C4-2B (cell line): ENCODE results near the gene PURA.

ENCODE experiments used
- H3K27ac ChIP-seq: fragments of 450-650 bp; 2 replicates; pipeline ENCODE4 v1.5.1; 2017
- ZFX ChIP-seq: fragments of 450-650 bp; IDR thresholded peaks from 2 replicates; pipeline ENCODE4 v1.6.1; 2017
- TF ChIP-seq, protein P1 (sequence below): fragments of 450-650 bp; conservative IDR thresholded peaks from 2 replicates; pipeline ENCODE4 v1.5.1; 2017; ENCODE audit warnings: mild to moderate bottlenecking

Gene PURA

DNA sequence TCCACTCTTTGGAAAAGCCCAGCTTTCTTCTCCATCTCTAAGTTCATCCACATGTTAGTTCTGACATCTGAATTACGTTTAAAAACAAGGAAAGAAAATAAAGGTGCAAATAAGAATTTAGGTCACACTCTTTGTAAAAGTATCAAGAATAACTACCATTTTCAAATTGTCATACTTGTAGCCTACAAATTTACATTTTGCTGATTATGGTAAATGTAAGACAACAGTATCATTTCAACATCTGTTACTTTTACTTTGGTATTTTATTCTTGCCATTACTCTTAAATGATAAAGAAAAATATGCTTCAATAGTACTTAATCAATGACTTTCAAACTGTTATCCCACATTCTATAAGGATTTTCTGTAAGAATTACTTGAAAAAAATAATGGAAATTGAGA is 9.8 kb upstream of the PURA start:
- TF ChIP-seq, protein P1, sequence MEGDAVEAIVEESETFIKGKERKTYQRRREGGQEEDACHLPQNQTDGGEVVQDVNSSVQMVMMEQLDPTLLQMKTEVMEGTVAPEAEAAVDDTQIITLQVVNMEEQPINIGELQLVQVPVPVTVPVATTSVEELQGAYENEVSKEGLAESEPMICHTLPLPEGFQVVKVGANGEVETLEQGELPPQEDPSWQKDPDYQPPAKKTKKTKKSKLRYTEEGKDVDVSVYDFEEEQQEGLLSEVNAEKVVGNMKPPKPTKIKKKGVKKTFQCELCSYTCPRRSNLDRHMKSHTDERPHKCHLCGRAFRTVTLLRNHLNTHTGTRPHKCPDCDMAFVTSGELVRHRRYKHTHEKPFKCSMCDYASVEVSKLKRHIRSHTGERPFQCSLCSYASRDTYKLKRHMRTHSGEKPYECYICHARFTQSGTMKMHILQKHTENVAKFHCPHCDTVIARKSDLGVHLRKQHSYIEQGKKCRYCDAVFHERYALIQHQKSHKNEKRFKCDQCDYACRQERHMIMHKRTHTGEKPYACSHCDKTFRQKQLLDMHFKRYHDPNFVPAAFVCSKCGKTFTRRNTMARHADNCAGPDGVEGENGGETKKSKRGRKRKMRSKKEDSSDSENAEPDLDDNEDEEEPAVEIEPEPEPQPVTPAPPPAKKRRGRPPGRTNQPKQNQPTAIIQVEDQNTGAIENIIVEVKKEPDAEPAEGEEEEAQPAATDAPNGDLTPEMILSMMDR: no peak
- no peak for TF ChIP-seq ZFX
- H3K27ac ChIP-seq: no peak overlapping the region

GRCh38 chr5:140106101-140106500 is 7.8 kb upstream of the PURA start:
- TF ChIP-seq ZFX: no peak
- TF ChIP-seq, protein P1: peak; percentile 9; the same call in 1 of the 2 replicates
- no peak overlapping the region for H3K27ac ChIP-seq

DNA sequence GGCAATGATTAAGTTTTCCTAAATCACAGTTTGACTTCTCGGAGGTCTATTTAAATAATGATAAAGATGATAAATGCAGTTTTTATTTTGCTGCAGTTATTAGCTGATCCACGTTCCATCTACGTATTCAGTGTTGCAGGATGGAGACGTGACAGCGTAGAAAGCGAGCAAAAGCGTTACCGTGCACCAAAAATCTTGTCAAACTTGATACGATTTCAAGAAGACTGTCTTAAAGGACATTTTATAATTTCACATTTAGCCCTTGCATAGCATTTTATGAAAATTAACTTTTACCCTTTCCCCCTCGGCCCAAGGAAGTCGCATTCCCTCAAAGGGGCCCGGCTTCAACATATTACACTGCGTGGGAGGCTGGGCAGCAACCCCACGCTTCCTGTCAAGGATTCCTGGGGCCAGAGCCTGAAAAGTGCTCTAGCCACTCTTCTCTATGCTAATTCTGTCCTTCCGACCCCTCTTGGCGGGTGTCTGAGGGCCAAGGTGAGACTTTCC is 7.1 kb upstream of the PURA start:
- TF ChIP-seq, protein P1: no peak
- TF ChIP-seq ZFX: no peak
- H3K27ac ChIP-seq: peak overlapping the region; percentile 88

GRCh38 chr5:140107312-140108092 is 6.4 kb upstream of the PURA start:
- peak overlapping the region; percentile 88 for H3K27ac ChIP-seq
- TF ChIP-seq ZFX: peak; percentile 86
- TF ChIP-seq, protein P1: peak; percentile 34

DNA sequence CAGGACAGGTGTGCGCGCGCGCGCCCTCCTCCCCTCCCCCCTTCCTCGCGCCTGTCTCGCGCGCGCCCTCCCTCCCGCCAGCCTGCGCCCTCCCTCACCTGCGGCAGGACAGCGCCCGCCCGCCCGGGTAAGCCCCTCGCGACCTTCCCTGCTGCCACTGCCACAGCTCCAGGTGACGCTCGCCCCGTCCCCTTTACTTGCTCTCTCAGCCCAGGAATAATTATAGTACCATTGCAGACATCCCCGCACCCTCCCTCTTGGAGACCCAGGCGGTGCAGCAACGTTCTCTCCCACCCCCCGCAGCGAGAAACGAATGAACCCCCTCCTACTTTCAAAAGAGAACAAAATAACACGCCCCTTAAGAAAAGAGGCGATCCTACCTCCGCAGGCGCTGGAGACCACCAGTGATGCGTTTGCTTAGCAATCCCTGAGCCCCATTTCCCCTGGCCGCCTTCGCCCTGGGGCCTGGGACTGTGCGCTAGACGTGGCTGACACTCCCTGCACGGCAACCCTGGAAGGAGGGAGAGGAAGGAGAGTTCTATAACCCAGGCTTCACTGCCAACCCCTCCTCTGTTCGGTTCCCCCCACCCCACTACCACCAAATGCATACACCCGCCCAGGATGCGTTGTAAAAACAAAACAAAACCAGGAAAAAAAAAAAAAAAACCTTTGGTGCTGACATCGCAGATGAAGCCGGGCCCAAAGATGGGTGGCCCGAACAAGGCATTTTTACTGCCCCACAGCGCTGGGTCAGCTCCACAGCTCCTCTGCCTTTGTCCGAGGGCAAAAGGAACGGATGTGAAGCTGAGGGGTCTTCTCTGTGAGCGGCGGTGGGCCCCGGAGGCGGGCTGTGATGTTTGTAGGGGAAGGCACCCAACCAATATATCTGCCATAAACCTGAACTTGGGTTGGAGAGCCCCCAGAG is 5.6 kb upstream of the PURA start:
- TF ChIP-seq ZFX: no peak
- TF ChIP-seq, protein P1: no peak
- H3K27ac ChIP-seq: peak overlapping the region; percentile 88

- H3K27ac ChIP-seq: peak overlapping the region; percentile 88; the same call in 1 of the 2 replicates
- TF ChIP-seq ZFX: no peak
- TF ChIP-seq, protein P1: no peak
Observed at GRCh38 chr5:140109018-140109758, 4.7 kb upstream of the PURA start.
